Dermis microvascular lymphatic vessel endothelial cell (primary cell): ENCODE data around the gene FRMD8. TPM values are rescaled to one million over a fixed set of nuclear protein-coding genes. Genes with fewer than 3 reads are reported as not detected.
A peak's percentile ranks its signal among the peaks of the same experiment; 100 is the strongest.

ENCODE experiments used
- DNase-seq, 2 donors: peaks; one replicate each; pipeline versions ENCODE4 v3.0.0 to v3.0.0-alpha.2; 2010; ENCODE audit warnings: low read depth in 2 of 2
- total RNA-seq: library from RNA; depleted of rRNA; stranded (reverse); fragments of >200 nt; gene quantifications from 2 replicates; pipeline ENCODE4 v1.2.1, GENCODE V29; 2014

The FRMD8 gene
- total RNA-seq, 1 donor from 2014 or later = 85.1 TPM

DNA sequence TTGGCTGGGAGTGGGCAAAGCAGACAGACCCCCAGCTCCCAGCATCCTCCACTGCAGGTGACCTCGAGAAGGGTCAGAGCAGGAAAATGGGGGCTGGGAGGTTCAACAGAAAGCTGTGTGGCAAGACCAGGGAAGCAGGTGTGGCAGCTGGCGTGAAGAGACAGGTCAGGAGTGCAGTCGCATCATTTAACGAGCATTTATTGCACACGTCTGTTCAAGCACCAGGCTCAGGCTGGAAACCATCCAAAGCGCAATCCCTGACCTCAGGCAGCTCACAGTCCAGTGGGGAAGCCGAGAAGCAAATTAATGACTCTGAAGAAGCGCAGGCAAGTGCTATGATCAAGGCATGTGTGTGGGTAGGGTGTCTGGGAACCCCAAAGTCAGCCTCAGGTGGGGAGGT, 11.4 kb upstream of the FRMD8 start:
- no peak for DNase-seq

DNA sequence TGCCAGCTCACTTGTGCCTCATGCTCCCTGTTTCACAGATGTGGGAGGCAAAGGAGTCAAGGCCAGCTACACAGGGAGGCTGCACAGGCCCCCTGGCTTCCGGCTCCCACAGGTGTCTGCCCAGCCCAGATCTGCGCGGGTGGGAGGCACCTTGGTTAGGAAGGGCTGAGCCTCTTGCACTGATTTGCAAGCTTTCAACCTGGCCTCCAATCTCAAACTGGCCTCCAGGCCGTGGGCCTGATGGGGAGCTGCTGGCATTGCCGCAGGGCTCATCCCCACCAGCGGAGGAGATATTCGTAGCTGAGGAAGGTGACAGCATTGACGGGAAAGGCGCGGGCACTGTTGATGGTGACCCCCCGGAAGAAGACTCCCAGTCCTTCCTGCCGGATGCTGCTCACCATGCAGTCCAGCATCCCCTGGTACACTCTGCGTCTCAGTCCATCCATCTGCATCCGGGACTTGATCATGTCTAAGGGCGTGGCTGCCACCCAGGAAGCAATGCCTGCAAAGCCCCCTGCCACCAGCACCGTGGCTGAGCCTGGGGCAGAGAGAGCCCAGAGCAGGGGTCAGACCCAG, 10.2 kb upstream of the FRMD8 start:
- no peak for DNase-seq

DNA sequence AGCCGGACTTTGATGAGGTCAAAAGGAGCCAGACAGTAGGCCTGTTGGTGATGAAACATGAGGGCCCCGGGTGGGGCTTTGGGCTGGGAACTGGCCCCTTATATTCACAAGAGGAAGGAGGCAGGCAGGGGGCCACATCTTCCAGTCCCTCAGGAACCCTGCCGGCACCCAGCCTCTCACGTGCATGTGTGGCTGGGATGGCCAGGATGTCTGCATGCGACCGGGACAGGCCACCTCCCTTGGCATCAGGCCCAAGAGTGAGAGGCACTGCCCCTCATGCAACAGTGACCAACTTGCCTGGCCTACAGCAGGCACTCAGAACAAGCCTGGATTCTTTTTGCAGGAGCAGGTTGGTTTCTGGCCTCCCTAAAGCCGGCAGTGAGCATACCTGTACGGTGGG, 9.4 kb upstream of the FRMD8 start:
- no peak for DNase-seq

DNA sequence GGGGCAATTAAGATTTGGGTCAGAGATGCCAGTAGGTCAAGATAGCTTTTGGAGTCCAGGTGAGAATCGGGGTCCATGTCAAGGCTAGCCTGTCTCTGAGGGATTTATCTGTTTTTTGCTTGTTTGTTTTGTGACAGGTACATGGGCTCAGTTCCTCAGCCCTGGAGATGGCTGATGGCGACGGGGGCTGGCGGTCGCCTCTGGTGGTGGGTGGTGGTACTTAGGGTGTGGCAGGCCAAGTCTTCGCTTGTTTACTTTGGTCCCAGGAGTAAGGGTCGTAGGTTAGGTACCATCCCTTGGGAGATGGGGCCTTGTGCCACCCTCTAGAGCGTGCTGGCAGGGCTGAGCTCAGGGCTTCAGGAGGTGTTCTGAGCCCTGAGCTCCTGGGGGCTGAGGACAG, 8.7 kb upstream of the FRMD8 start:
- DNase-seq = no peak

DNA sequence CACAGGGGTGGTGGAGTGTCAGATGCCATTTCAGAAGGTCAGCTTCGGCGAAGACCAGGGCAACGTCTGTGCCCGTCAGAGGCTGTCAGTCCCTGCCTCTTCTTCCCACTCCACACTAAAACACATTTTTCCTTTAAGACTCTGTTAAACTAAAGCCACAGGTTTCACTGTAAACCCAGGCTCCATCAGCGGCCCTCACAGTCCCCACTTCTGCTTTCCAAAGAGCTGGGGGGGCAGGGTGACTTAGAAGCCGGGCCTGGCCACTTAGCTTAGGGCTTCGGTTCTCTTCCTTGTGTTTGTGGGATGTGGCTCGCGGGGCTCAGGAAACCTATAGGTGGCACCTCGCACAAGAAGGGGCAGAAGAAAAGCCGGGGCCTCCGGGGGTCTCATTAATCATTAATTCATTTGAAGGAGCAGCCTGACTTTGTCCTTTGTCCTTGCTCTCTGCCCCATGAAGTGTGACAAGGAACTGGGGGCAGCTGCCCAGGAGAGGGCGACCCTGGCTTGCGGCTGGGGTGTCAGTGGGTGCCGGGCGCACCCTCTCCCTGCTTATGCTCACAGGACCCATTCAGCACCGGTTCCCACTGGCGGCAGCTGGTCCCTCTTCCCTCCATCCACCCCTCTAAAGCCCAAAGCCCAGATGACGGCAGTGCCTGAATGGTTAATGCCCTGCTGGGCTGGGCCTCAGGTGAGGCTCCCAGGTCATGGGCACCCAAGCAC, 8.1 kb upstream of the FRMD8 start:
- no peak for DNase-seq

DNA sequence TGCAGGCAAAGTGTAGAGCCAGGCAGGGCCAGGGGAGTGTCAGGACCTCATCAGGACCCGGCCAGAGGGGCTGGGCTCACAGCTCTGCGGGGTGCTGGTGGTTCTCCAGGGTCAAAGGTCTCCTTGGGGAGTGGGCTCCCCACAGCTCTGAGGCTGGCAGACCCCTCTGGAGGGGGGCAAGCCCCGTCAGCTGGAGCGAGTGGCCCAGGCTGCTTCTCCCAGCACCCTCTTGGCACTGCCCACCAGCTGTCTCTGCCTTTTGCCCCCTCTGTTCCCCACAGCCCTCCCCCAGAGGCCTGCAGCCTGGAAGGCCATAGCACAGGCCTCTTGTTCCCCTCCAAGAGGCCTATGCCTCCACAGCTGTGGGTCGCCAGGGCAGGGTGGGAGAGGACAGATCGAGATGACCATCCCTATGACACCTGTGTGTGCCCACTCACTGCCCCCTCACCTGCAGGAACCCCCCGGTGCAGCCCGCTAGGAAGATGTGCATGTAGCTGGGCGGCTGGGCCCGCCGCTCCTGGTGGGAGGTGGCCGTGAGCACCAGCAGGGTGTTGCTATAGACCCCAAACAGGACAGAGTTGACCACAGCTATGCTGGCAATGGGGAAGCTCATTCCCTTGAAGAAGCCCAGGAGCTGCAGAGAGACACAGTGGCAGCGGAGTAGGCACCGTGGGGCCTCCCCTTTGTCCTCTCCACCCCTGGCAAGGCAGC, 7.4 kb upstream of the FRMD8 start:
- DNase-seq = no peak

DNA sequence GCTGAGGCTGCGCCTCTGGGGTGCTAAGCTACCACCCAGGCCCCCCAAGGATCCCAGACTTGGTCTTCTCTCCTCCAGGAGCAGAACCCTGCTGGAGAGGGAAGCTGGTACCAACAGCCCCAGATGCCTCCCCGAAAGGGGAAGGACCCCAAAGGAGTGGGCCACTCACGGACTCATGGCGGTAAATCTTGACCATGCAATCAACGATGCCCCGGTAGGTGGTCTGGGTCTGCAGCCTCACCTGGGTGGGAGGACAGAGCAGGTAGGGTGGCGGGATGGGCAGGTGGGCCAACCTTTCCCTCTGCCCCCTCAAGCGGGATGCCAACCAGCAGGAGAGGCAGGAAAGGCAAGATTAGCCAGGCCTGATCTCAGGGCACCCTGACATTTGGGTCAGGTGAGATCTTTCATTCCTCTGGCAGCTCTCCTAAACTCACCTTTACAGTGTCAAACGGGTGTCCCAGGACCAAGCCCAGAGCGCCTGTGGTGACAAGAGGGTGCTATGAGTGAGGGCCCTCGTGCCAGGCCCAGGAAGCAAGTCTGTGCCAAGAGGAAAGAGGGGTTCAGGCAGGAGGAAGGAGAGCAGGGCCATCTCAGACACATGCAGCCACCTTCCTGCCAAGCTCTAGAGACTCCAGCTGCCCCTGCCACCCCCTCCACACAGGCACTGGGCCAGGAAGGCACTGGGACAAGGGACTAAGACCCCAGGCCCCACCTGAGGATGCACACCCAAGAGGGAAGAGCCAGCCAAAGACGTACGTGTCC, 6.6 kb upstream of the FRMD8 start:
- no peak for DNase-seq

DNA sequence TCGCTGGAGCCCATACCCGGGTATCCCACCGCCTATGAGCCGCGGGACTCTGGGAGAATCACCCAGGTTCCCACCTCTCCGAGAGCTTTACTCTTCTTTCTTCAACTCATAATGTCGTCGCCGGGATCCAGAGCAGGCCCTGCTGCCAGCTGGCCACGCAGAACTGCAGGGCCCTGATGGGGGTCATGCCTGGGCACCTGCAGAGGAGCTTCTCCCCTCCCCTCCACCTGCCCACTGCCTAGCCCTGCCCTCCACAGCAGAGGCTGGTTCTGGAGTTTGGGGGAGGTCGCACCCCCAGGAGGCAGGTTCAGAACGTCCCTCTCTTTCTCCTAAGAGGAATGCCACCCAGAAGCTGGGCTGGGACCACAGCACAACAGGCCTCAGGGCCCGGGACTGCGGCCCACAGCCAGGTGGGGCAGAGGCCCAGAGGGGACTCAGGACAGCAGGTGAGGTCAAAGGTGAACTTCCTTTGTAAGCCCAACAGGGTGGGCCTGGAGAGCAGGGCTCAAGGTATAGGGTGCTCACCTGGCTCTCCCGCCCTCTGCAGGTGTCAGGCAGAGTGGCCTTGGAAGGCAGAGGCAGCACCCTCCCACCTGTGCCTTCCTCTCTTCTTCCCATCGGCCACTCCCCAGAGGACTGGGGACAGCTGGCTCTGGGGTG, 5.8 kb upstream of the FRMD8 start:
- DNase-seq = no peak

DNA sequence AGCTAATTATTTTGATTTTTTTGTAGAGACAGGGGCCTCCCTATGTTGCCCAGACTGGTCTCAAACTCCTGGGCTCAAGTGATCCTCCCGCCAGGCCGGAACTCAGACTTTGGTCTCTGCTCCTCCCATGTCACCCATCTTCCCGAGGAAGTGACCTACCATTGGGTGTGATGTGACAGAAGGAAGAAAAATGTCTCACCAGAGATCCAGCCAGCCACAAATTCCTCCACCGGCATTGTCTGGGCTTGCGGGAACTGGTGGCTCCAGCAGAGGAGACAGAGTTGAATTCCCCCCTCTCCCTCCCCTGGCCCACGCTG, 4.8 kb upstream of the FRMD8 start:
- DNase-seq = no peak

DNA sequence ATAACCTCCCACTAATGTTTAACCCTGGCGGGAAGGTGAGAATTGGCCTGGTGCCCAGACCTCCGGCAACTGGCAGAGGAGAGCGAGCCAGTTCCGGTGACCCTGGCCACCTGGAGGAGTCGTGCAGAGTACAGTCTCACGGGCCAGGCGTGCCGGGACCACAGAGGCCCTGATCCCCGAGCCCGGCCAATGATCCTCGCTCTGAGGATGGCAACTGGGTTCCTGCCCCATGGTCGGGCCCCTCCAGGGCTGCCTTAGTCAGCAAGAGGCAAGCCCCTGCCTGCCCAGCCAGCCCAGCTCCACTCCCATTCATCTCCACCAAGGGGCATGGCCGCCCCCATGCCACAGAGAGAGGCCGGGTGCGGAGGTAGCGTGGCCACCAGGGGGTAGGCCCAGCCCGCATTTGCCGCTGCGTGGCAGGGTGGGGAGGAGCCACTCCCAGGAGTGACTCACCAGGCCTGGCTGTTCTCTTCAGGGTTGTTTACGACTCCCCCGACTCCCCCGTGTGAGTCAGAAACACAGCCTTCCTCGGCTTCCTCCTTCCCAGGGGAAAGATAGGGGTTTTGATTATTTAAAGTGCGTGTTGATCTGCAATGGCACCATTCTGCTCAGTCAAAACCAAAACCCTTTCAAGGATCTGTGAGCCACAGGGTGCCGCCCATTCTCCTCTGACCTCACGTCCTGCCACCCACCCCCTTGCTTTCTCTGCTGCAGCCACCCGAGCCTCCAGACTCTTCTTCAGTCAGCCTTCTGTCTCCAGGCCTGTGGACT, 4.2 kb upstream of the FRMD8 start, which contains the start of gene SLC25A45:
TSS of gene SLC25A45 (minus strand) at position 614 of the 771 bp plus-strand sequence. CDS start 695 bp downstream, outside the sequence.
- peak; percentile 83 to 99 for DNase-seq

DNA sequence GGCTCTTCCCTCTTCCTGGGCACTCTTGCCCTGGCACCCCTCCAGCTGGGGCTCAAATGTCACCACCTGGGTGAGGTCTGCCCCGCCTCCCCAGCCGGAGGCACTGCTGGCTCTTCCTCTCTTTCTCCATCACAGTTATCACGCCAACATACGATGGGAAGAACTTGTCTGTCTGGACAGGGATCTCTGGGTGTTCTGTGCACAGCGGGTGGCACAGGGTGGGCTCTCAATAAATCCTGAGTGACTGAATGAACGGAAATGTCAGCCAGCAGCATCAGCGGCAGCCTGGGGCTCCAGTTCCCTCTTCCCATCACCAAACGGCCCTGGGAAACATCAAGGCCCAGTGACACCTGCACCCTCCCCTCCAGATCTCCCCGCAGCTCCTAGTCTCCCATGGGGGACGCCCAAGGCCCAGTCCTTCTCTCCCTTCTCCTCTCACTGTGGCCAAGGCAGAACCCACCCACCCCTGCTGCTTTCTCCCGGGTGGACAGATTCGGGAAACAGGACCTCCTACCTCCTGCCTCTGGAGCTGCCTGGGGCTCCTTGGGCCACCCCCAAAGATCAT, 3.6 kb upstream of the FRMD8 start:
- DNase-seq = no peak

DNA sequence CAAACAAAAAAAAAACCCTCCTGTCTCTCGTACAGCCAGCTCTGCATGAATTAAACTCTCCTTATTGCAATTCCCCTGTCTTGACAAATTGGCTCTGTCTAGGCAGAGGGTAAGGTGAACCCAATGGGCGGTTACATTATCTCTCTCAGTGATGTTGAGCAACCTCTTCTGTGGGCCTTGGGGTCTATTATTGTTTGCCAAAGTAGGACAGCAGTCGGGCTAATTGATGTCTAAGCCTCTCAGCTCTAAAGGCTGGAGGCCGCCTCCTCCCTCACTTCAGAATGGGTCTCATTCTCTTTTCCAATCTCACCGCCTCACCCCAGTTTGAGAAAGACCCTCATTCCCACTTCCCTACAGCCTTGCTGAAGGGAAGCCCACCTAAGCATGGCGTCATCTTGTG, 2.7 kb upstream of the FRMD8 start:
- DNase-seq = no peak

DNA sequence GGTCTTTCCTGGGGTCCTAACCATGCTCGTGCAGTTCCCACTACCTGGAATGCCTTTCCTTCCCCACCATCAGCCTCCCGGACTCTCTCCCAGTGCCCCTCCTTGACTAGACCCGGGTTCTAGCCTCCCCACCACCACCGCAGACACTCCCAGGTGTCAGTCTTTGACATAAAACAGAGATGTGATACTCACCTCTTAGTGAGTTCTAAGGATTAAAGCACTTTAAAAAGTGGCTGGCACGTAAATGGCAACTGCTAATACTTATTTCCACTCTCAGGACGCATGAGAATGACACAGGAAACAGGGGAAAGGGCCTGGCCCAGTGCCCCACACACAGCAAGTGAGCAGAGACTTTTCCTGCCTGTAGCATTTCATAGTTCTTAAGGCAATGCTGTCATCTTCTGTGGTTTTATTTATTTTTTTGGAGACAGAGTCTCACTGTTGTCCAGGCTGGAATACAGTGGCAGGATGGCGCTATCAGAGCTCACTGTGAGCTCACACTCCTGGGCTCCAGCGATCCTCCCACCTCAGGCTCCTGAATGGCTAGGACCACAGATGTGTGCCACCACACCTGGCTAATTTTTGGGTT, 2.0 kb upstream of the FRMD8 start:
- peak in 1 of 2 donors; percentile 80 for DNase-seq

DNA sequence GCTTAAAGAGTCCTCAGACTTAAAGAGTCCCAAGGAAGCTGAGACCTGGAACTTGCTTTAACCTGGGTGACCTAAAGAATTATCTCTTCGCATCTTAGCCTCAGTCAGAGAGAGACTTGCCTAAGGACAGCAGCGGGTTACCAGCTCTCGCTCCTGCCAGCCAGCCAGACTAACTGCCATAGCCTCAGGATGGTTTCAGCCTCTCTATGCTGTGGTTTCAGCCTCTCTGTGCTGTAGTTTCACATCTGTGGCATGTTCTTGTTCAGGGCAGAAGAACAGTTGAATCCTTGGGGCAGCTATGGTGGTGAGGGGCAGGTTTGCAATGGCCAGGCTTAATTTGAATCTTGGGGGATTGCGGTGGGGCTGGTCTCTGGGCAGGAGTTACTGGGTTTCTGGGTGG, 2.3 kb downstream of the FRMD8 start:
- no peak for DNase-seq

DNA sequence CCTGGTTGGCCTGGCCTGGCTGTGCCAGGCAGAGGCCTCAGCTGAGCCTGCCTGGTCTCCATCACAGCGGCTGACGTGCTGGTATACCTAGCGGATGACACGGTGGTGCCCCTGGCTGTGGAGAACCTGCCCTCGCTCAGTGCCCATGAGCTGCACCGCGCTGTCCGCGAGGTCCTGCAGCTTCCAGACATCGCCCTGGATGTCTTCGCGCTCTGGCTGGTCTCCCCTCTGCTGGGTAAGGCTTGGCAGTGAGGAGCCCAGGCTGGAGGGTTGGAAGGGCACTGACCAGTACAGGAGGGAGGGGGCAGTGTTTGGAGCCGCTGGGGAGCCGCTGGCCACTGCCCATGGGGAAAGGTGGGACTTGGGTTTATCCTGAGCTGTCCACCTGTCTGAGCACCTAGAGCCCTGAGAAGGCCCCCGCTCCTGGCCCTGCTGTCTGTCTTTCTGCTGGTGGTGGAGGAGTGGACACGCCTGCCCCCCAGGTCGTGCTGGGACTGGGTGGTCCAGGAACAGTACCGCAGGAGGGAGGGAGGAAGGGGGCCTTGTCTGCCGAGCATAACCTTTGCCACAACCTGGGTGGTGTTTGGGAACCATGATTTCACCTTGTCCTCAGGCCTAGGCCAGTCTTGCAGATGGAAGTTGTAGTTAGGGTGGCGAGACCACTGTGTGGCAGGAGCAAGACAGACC, 3.0 kb downstream of the FRMD8 start:
- DNase-seq = peak in 1 of 2 donors; percentile 33

DNA sequence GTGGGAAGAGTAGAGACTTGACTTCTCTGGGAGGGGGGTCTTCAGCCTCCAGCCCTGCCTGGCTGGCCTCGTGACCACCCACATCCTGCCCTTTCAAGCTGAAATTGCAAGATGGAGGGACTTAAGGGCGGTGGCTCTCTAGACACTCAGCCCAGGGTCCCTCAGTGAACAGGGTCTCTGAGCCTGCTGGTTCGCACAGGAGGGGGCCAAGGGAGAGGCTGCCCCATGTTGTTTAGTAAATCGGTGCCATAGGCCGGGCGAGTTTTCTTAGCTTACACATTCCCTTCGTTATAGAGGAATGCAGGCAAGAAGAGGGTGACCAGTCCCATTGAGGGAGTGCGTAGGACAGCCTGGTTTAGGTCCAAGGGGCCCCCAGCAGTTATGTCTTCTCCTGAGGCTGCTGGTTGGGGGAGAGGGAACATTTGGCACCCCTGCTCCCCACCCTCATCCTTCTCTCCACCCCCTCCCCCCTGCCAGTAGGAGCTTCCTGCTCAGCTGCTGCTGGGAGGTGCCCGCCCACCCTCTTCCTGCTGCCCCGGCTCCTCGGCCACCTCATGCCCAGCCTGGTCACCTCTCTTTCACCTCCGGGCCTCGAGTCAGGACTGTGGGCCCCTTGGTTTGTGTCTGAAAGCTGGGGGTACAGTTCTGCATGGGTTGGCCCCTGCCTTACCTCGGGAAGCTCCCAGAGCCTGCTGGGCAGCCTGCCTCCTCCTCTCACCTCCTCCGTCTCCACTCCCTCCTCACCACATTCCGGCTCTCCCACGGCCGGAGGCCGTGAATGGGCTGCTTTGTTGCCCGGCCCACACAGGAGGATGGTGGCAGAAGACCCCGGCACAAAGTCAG, 3.9 kb downstream of the FRMD8 start:
- DNase-seq = peak in 1 of 2 donors; percentile 52

DNA sequence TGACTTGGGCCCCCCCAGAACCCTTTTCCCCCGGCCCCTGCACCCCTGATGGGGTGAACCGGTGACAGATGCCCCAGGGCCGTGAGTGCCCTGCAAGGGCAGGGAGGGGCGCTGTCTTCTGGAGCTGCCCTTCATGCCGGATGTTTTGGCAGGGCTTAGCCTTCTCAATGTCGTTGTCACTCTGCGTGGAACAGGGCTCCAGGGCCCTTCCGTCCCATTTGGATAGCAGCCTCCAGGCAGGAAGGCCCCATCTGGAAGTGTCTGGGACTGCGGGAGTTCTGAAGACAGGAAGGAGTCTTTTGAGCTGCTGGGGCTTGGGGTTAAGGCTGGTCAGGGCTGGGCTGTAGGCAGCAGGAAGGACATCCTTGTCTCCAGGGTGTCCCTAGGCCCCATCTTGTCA, 4.6 kb downstream of the FRMD8 start:
- DNase-seq = no peak

DNA sequence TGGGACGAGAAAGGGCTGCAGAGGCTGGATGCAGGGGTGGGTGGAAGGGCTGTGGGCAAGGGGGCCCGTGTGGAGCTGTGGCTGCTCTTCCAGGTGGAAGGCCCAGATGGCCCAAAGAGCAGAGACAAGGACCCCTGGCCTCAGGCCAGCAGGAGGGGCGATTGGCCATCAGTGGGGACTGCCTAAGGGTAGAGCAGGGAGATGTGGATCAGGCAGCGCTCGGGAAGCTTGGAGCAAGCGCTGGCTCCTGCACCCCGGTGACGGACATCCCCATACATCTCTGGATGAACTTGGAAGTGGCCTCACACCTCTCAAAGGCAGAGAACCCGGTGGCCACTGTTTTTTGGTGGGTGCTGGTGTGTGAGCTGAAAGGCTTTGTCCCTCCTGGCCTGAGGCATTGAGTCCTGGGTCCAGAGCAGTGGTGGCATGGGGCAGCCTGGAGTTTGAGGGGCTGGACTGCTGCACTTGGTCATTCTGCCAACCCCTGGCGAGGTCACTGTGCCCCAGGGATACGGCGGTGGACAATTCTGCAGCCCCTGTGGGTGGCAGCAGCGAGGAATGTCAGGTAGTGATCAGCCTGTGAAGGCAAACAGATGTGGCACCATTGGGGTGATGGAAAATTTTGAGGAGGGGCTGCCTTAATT, 5.9 kb downstream of the FRMD8 start:
- DNase-seq = no peak
